GM10266 (cell line): ENCODE results near the gene YKT6.

Source experiments
- DNase-seq: peaks from one replicate; pipeline ENCODE4 v3.0.0; 2012; ENCODE audit errors: extremely low spot score
- CTCF ChIP-seq: IDR thresholded peaks from 2 replicates; pipeline ENCODE4 v1.5.1; 2012; ENCODE audit warnings: mild to moderate bottlenecking, low read depth; ENCODE audit not compliant: control insufficient read depth, insufficient read depth; ENCODE audit errors: missing control alignments

YKT6 gene

GRCh38 chr7:44220358-44221112, 19.8 kb downstream of the YKT6 start:
- DNase-seq, result no peak
- no peak for TF ChIP-seq CTCF

GRCh38 chr7:44221231-44221791, 20.5 kb downstream of the YKT6 start:
- no peak for DNase-seq
- no peak for TF ChIP-seq CTCF

- no peak for TF ChIP-seq CTCF
- no peak for DNase-seq
These were observed 21.3 kb downstream of the YKT6 start for GRCh38 chr7:44222074-44222473.

- no peak for DNase-seq
- TF ChIP-seq CTCF, result no peak
These were observed 22.0 kb downstream of the YKT6 start for GRCh38 chr7:44222776-44223261.

GRCh38 chr7:44223362-44224079, 22.7 kb downstream of the YKT6 start:
- DNase-seq, result no peak

GRCh38 chr7:44224080-44224973, 23.5 kb downstream of the YKT6 start:
- no peak for DNase-seq
- TF ChIP-seq CTCF, result no peak

More at GRCh38 chr7:44223362-44224079, 22.7 kb downstream of the YKT6 start:
- no peak for TF ChIP-seq CTCF
